Erythroblast (primary cell): ENCODE data around the gene DNER.

Source experiments
- GATA1 ChIP-seq: IDR thresholded peaks from 2 replicates; pipeline ENCODE4 v1.6.1; 2011; ENCODE audit warnings: low read depth, mild to moderate bottlenecking, control low read depth, low read length, moderate library complexity
- POLR2A ChIP-seq: IDR thresholded peaks from 2 replicates; pipeline ENCODE4 v1.6.1; 2011; ENCODE audit warnings: mild to moderate bottlenecking, low read length

GRCh38 chr2:229563388-229563787 lies 151.0 kb downstream of the DNER start:
- no peak for TF ChIP-seq POLR2A
- TF ChIP-seq GATA1 = no peak
